Stomach smooth muscle (tissue), 2 donors: Measurements from ENCODE around the gene PDE4D.
"Not testable (repeated sequence)": the region's sequence is repeated elsewhere in the genome, so short reads cannot be mapped to it uniquely, and the experiment has no call there.

Experiments used
- H3K27ac ChIP-seq: one replicate; pipeline ENCODE4 v1.7.0; 2013; ENCODE audit warnings: mild to moderate bottlenecking, low read length, inconsistent platforms
- H3K27me3 ChIP-seq, 2 donors: one replicate each; pipeline ENCODE4 v1.7.0; 2013; ENCODE audit warnings: low read length in 2 of 2; ENCODE audit not compliant: insufficient read depth in 2 of 2, control insufficient read depth in 1 of 2
- H3K36me3 ChIP-seq, 2 donors: one replicate each; pipeline ENCODE4 v1.7.0; 2013; ENCODE audit warnings: low read length in 2 of 2; ENCODE audit not compliant: control insufficient read depth in 2 of 2, insufficient read depth in 2 of 2
- H3K4me1 ChIP-seq: one replicate; pipeline ENCODE4 v1.7.0; 2013; ENCODE audit warnings: low read length; ENCODE audit not compliant: control insufficient read depth, insufficient read depth
- H3K4me3 ChIP-seq, 2 donors: one replicate each; pipeline ENCODE4 v1.7.0; 2013; ENCODE audit warnings: low read length in 2 of 2
- H3K9ac ChIP-seq, 2 donors: one replicate each; pipeline ENCODE4 v1.7.0; 2013; ENCODE audit warnings: low read length in 2 of 2, mild to moderate bottlenecking in 1 of 2
- H3K9me3 ChIP-seq, 2 donors: one replicate each; pipeline ENCODE4 v1.7.0; 2013; ENCODE audit warnings: low read length in 2 of 2; ENCODE audit not compliant: control insufficient read depth in 2 of 2
- donor health status: healthy.
- donor health status: Pancreatic carcinoma.

The PDE4D gene

DNA sequence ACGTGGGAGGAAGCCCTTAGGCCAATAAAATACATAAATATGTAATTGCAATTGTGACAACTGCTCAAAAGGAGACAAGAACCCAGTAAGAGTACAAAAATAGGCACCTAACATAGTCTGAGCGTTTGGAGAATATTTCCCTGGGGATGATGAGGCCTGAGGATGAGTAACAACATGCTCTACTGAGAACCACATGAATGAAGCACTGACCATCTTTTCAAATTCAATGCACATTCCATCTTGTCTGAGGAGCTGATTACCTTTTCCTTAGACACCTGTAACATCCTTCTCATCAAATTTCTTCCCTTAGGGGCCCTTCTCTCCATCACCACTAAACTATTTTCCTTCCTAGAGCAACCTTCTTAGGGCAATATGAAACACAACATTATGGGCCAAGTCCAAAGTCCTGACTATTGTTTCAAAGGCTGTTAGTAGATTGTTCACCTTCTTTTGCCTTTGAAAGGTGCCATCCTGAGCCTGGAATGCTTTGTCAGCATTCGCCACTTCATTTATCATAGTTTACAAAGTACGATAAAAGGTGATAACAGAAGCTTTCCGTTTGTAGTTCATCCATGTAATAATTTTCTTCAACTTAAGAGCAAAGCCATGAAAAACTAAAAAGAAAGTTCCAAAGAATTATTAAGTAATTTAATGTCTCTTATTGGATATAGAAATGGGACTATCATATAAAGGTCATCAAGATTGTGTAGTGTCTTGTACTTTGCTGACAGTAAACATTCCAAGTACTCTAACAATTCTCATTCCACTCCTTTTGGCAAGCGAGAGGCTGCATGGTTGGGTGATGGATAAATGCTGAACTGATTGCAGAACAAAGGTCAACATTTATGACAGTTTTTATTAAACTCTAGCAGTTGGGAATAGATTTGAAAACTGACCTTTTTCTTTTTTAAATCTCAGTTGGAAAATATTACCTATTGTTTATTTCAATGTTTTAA, 471.3 kb downstream of the PDE4D start:
- no peak overlapping the region for H3K4me3 ChIP-seq
- no peak overlapping the region for H3K9ac ChIP-seq
- H3K9me3 ChIP-seq, result no peaks in the 10 kb centered on the region
- H3K27me3 ChIP-seq, result no peaks in the 10 kb centered on the region
- H3K4me1 ChIP-seq, result no peaks in the 10 kb centered on the region
- no peak overlapping the region for H3K27ac ChIP-seq
- H3K36me3 ChIP-seq, result no peaks in the 10 kb centered on the region

DNA sequence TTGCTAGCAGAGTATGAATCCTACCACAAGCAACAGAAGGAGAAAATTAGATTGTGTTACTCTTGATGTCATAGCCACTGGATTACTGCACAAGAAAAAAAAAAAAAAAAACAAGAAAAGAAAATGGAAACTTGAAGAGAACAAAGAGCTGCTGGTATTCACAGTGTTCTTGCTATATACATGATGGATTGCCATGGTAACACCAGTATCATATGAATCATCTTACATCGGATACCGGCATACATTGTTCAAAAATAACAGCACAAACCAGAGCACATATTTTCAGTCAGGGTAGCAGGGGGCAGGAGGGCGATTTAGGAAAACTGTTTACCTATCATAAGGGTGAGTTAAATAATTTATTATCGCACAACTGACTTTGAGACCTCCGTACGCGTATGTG, 472.9 kb downstream of the PDE4D start:
- no peak overlapping the region for H3K4me3 ChIP-seq
- no peaks in the 10 kb centered on the region for H3K36me3 ChIP-seq
- H3K4me1 ChIP-seq, result no peaks in the 10 kb centered on the region
- no peak overlapping the region for H3K9ac ChIP-seq
- H3K27ac ChIP-seq, result no peak overlapping the region
- no peaks in the 10 kb centered on the region for H3K27me3 ChIP-seq
- no peaks in the 10 kb centered on the region for H3K9me3 ChIP-seq

DNA sequence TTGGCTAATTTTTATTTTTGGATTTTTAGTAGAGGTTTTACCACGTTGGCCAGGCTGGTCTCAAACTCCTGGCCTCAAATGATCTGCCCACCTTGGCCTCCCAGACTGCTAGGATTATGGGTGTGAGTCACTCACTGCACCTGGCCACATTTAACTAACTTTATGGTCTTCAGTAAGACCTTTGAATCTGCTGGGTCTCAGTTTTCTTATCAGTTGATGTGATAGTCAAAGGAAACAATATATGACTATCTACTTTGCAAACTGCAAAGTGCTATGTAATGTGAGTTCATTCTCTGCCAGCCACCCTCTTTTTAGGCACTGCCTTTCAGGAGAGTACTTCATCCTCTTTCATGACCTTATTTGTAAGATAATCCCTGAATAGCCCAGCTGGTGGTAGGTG, 474.7 kb downstream of the PDE4D start:
- Histone ChIP-seq H3K27me3 (no peaks in the 10 kb centered on the region), H3K36me3 (no peaks in the 10 kb centered on the region), H3K9ac (no peak overlapping the region), H3K27ac (no peak overlapping the region), H3K9me3 (no peaks in the 10 kb centered on the region), H3K4me1 (no peaks in the 10 kb centered on the region), H3K4me3 (no peak overlapping the region)

DNA sequence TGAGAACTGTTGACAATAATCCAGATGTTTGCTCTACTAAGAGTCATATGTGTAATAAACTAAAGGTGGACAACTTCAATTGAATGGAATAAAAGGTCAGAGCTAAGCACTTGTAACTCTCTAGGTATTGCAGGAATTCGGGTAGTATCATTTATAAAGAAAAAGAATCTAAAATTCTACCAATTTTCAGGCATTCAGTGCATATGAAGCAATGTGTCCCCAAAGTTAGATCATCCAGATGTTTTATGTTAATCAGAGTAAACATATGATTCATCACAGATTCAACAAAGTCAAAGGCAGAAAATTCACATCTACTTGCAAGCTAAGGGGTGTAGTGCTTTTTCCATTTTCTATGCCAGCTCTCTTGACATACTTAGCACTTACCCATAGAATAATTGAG, 477.1 kb downstream of the PDE4D start:
- Histone ChIP-seq H3K4me1 (no peaks in the 10 kb centered on the region), H3K9me3 (no peaks in the 10 kb centered on the region), H3K9ac (no peak overlapping the region), H3K27ac (no peak overlapping the region), H3K27me3 (no peaks in the 10 kb centered on the region), H3K4me3 (no peak overlapping the region), H3K36me3 (no peaks in the 10 kb centered on the region)

- Histone ChIP-seq H3K9me3 (no peaks in the 10 kb centered on the region), H3K36me3 (no peaks in the 10 kb centered on the region), H3K4me3 (no peak overlapping the region), H3K4me1 (no peaks in the 10 kb centered on the region), H3K9ac (no peak overlapping the region), H3K27ac (no peak overlapping the region), H3K27me3 (no peaks in the 10 kb centered on the region)
These were observed 477.5 kb downstream of the PDE4D start for GRCh38 chr5:59416026-59416425.

DNA sequence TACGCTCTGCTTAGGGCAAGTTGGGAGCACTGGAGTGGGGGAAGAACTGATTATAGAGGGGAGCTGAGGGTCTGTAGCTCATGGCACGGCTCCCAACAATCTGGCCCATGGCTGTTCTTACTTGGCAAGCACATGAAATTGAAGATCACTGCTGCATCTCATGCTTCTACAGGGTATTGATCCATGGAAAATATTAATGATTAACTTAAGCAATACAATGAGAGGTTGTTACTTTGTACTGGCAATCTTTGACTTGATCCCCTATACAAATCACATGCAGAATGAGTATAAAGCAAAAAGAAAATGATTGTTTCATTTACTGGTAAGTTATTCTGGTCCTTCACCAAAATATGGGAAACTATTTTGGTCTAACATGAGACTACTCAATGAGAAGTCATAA, 481.1 kb downstream of the PDE4D start:
- no peaks in the 10 kb centered on the region for H3K27me3 ChIP-seq
- H3K9me3 ChIP-seq, result peaks cover 0 to 3% of the 10 kb centered on the region in 2 donors
- H3K9ac ChIP-seq, result no peak overlapping the region
- no peaks in the 10 kb centered on the region for H3K4me1 ChIP-seq
- no peak overlapping the region for H3K4me3 ChIP-seq
- H3K27ac ChIP-seq, result no peak overlapping the region
- H3K36me3 ChIP-seq, result no peaks in the 10 kb centered on the region

DNA sequence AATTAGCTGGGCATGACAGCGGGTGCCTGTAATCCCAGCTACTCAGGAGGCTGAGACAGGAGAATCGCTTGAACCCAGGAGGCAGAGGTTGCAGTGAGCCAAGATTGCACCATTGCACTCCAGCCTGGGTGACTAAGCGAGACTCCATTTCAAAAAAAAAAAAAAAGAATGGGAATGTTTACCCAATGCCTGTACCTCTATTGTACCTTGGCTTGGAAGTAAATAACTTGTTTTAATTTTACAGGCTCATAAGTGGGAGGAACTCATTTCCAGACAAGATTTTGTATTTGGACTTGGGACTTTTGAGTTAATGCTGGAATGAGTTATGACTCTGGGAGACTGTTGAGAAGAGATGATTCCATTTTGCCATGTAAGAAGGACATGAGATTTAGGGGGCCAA, 484.5 kb downstream of the PDE4D start:
- H3K36me3 ChIP-seq, H3K27me3 ChIP-seq, H3K4me3 ChIP-seq, H3K27ac ChIP-seq, H3K9ac ChIP-seq, H3K4me1 ChIP-seq, H3K9me3 ChIP-seq: not testable (repeated sequence)

GRCh38 chr5:59407967-59408366, 485.6 kb downstream of the PDE4D start:
- H3K9ac ChIP-seq, result no peak overlapping the region
- peaks cover 0 to 3% of the 10 kb centered on the region in 2 donors for H3K9me3 ChIP-seq
- no peak overlapping the region for H3K27ac ChIP-seq
- no peaks in the 10 kb centered on the region for H3K27me3 ChIP-seq
- H3K4me3 ChIP-seq, result no peak overlapping the region
- H3K36me3 ChIP-seq, result no peaks in the 10 kb centered on the region
- H3K4me1 ChIP-seq, result no peaks in the 10 kb centered on the region

GRCh38 chr5:59401637-59402036, 491.9 kb downstream of the PDE4D start:
- Histone ChIP-seq H3K27me3 (no peaks in the 10 kb centered on the region), H3K4me1 (no peaks in the 10 kb centered on the region), H3K27ac (no peak overlapping the region), H3K4me3 (no peak overlapping the region), H3K9me3 (no peaks in the 10 kb centered on the region), H3K36me3 (no peaks in the 10 kb centered on the region), H3K9ac (no peak overlapping the region)

GRCh38 chr5:59394956-59395355, 498.6 kb downstream of the PDE4D start:
- H3K9me3 ChIP-seq, result not testable (repeated sequence)

More at GRCh38 chr5:59394956-59395355, 498.6 kb downstream of the PDE4D start:
- not testable (repeated sequence) for H3K9ac ChIP-seq, H3K4me1 ChIP-seq, H3K27me3 ChIP-seq, H3K36me3 ChIP-seq, H3K27ac ChIP-seq, H3K4me3 ChIP-seq
